ENCODE measurements around the gene GET4. TPM values are rescaled to one million over a fixed set of nuclear protein-coding genes. Genes with fewer than 3 reads are reported as not detected.
A peak's percentile ranks its signal among the peaks of the same experiment; 100 is the strongest.

GET4 gene
- polyA plus RNA-seq, 3 donors from 2014 or later, result 25.3 to 35.6 (median 25.5) TPM

- H3K27ac Mint-ChIP-seq, result no peak overlapping the region
- DNase-seq, result no peak
- H3K4me1 Mint-ChIP-seq, result no peaks in the 10 kb centered on the region
- H3K9me3 Mint-ChIP-seq, result no peaks in the 10 kb centered on the region
- peaks cover 0 to 2% (median 0%) of the 10 kb centered on the region in 3 donors for H3K27me3 Mint-ChIP-seq (ENCODE audit: low read depth in 3 of 3)
- H3K36me3 Mint-ChIP-seq, result peaks cover 22 to 39% (median 27%) of the 10 kb centered on the region in 3 donors
- no peak overlapping the region for H3K4me3 Mint-ChIP-seq
Observed at GRCh38 chr7:853366-854117, 22.8 kb upstream of the GET4 start.

GRCh38 chr7:854118-854775, 22.1 kb upstream of the GET4 start:
- no peak overlapping the region for H3K4me3 Mint-ChIP-seq
- DNase-seq, result no peak
- H3K4me1 Mint-ChIP-seq, result no peaks in the 10 kb centered on the region
- H3K27ac Mint-ChIP-seq, result no peak overlapping the region
- H3K9me3 Mint-ChIP-seq, result no peaks in the 10 kb centered on the region
- peaks cover 22 to 38% (median 27%) of the 10 kb centered on the region in 3 donors for H3K36me3 Mint-ChIP-seq
- H3K27me3 Mint-ChIP-seq (ENCODE audit: low read depth in 3 of 3), result peaks cover 0 to 2% (median 0%) of the 10 kb centered on the region in 3 donors

- H3K9me3 Mint-ChIP-seq, result no peaks in the 10 kb centered on the region
- DNase-seq, result no peak
- H3K36me3 Mint-ChIP-seq, result peaks cover 23 to 45% (median 26%) of the 10 kb centered on the region in 3 donors
- H3K4me1 Mint-ChIP-seq, result no peaks in the 10 kb centered on the region
- no peak overlapping the region for H3K4me3 Mint-ChIP-seq
- H3K27ac Mint-ChIP-seq, result no peak overlapping the region
- H3K27me3 Mint-ChIP-seq (ENCODE audit: low read depth in 3 of 3), result peaks cover 0 to 2% (median 0%) of the 10 kb centered on the region in 3 donors
Observed at GRCh38 chr7:855686-856369, 20.5 kb upstream of the GET4 start.

GRCh38 chr7:856444-857095, 19.8 kb upstream of the GET4 start:
- Mint-ChIP-seq H3K4me3 (no peak overlapping the region), H3K27ac (no peak overlapping the region), H3K9me3 (no peaks in the 10 kb centered on the region), H3K4me1 (no peaks in the 10 kb centered on the region), H3K27me3 (ENCODE audit: low read depth in 3 of 3) (peaks cover 0 to 2% (median 0%) of the 10 kb centered on the region in 3 donors), H3K36me3 (peaks cover 30 to 51% (median 32%) of the 10 kb centered on the region in 3 donors)
- DNase-seq, result no peak

- Mint-ChIP-seq H3K27me3 (ENCODE audit: low read depth in 3 of 3) (peaks cover 0 to 2% (median 0%) of the 10 kb centered on the region in 3 donors), H3K4me1 (no peaks in the 10 kb centered on the region), H3K4me3 (no peak overlapping the region), H3K9me3 (no peaks in the 10 kb centered on the region), H3K27ac (no peak overlapping the region), H3K36me3 (peaks cover 39 to 50% (median 39%) of the 10 kb centered on the region in 3 donors)
- no peak for DNase-seq
Observed at GRCh38 chr7:857661-858060, 18.7 kb upstream of the GET4 start.

- Mint-ChIP-seq H3K27ac (no peak overlapping the region), H3K36me3 (peaks cover 36 to 43% (median 43%) of the 10 kb centered on the region in 3 donors), H3K4me3 (no peak overlapping the region), H3K9me3 (no peaks in the 10 kb centered on the region), H3K4me1 (no peaks in the 10 kb centered on the region), H3K27me3 (ENCODE audit: low read depth in 3 of 3) (peaks cover 0 to 2% (median 0%) of the 10 kb centered on the region in 3 donors)
- no peak for DNase-seq
Observed at GRCh38 chr7:859359-860030, 16.9 kb upstream of the GET4 start.

- no peak for DNase-seq
- H3K36me3 Mint-ChIP-seq, result peaks cover 36 to 47% (median 43%) of the 10 kb centered on the region in 3 donors
- no peaks in the 10 kb centered on the region for H3K9me3 Mint-ChIP-seq
- H3K27ac Mint-ChIP-seq, result peak overlapping the region in 1 of 6 donors; percentile 33
- H3K27me3 Mint-ChIP-seq (ENCODE audit: low read depth in 3 of 3), result peaks cover 0 to 2% (median 0%) of the 10 kb centered on the region in 3 donors
- H3K4me1 Mint-ChIP-seq, result no peaks in the 10 kb centered on the region
- H3K4me3 Mint-ChIP-seq, result no peak overlapping the region
Observed at GRCh38 chr7:860149-860548, 16.2 kb upstream of the GET4 start.

GRCh38 chr7:861222-861621, 15.1 kb upstream of the GET4 start:
- peak overlapping the region in 1 of 6 donors; percentile 70 for H3K27ac Mint-ChIP-seq
- H3K36me3 Mint-ChIP-seq, result peaks cover 37 to 50% (median 43%) of the 10 kb centered on the region in 3 donors
- DNase-seq, result no peak
- no peaks in the 10 kb centered on the region for H3K9me3 Mint-ChIP-seq
- H3K4me3 Mint-ChIP-seq, result no peak overlapping the region
- H3K4me1 Mint-ChIP-seq, result no peaks in the 10 kb centered on the region
- H3K27me3 Mint-ChIP-seq (ENCODE audit: low read depth in 3 of 3), result peaks cover 0 to 2% (median 0%) of the 10 kb centered on the region in 3 donors

GRCh38 chr7:862157-862556, 14.2 kb upstream of the GET4 start:
- Mint-ChIP-seq H3K36me3 (peaks cover 33 to 52% (median 43%) of the 10 kb centered on the region in 3 donors), H3K9me3 (no peaks in the 10 kb centered on the region), H3K4me3 (no peak overlapping the region), H3K27me3 (ENCODE audit: low read depth in 3 of 3) (peaks cover 0 to 2% (median 0%) of the 10 kb centered on the region in 3 donors), H3K27ac (no peak overlapping the region), H3K4me1 (no peaks in the 10 kb centered on the region)
- DNase-seq, result no peak

GRCh38 chr7:863106-863505, 13.2 kb upstream of the GET4 start:
- Mint-ChIP-seq H3K4me3 (no peak overlapping the region), H3K9me3 (no peaks in the 10 kb centered on the region), H3K27me3 (ENCODE audit: low read depth in 3 of 3) (peaks cover 0 to 2% (median 0%) of the 10 kb centered on the region in 3 donors), H3K4me1 (no peaks in the 10 kb centered on the region), H3K27ac (no peak overlapping the region), H3K36me3 (peaks cover 35 to 56% (median 45%) of the 10 kb centered on the region in 3 donors)
- DNase-seq, result no peak

- Mint-ChIP-seq H3K27me3 (ENCODE audit: low read depth in 3 of 3) (no peaks in the 10 kb centered on the region), H3K9me3 (no peaks in the 10 kb centered on the region), H3K4me1 (no peaks in the 10 kb centered on the region), H3K36me3 (peaks cover 21 to 38% (median 35%) of the 10 kb centered on the region in 3 donors), H3K4me3 (no peak overlapping the region), H3K27ac (no peak overlapping the region)
- no peak for DNase-seq
Observed at GRCh38 chr7:865921-866320, 10.4 kb upstream of the GET4 start.

- DNase-seq, result no peak
- H3K4me3 Mint-ChIP-seq, result no peak overlapping the region
- no peaks in the 10 kb centered on the region for H3K9me3 Mint-ChIP-seq
- H3K36me3 Mint-ChIP-seq, result peaks cover 11 to 27% (median 25%) of the 10 kb centered on the region in 3 donors
- no peaks in the 10 kb centered on the region for H3K4me1 Mint-ChIP-seq
- peaks cover 0 to 2% (median 0%) of the 10 kb centered on the region in 3 donors for H3K27me3 Mint-ChIP-seq (ENCODE audit: low read depth in 3 of 3)
- H3K27ac Mint-ChIP-seq, result no peak overlapping the region
Observed at GRCh38 chr7:867001-867405, 9.4 kb upstream of the GET4 start.

Measured in immature natural killer cell (primary cell).